ENCODE data around the gene SLC39A1. TPM values are rescaled to one million over a fixed set of nuclear protein-coding genes. Genes with fewer than 3 reads are reported as not detected.
"Not testable (repeated sequence)": the region's sequence is repeated elsewhere in the genome, so short reads cannot be mapped to it uniquely, and the experiment has no call there.

The SLC39A1 gene
- total RNA-seq, 2 donors from 2014 or later, result 76.5 to 79.5 TPM

DNA sequence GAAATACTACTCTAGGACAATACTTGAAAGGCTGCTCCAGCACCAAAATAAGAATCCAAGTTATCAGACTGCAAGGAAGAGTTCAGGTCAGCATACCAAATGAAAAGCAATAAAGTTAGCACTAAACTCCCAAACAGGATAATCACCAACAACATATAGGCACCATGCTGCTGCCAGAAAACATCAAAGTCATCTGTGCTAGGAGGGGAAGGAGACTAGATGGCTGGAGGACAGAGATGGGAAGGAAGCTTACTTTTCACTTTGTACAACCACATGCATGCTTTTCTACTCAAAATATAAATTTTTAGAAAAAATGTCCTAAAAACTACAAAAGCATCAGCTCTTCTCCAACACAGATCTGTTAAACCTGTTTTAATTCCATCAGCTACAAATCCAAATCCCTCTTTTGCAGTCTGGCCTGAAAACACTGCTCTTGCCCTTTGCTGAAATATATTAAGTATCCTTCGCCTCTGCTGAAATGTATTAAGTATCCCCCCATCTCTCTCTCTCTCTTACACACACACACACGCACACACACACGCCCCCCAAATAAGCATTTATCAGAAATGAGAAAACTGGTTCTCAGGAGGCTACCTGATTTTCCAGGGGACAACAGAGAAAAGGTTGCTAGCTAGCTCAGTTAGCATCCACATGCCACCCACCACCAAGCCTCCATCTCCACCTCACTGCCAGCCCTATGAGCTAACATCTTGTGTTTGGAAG, 42.1 kb downstream of the SLC39A1 start:
- intact Hi-C loops (cut with DNase I), result loop anchor here in 1 of 2 donors (5.0 kb wide), 1 partner anchor 34 kb away; no protein-coding TSS in a partner anchor
- no peak for DNase-seq (ENCODE audit: low spot score)

DNA sequence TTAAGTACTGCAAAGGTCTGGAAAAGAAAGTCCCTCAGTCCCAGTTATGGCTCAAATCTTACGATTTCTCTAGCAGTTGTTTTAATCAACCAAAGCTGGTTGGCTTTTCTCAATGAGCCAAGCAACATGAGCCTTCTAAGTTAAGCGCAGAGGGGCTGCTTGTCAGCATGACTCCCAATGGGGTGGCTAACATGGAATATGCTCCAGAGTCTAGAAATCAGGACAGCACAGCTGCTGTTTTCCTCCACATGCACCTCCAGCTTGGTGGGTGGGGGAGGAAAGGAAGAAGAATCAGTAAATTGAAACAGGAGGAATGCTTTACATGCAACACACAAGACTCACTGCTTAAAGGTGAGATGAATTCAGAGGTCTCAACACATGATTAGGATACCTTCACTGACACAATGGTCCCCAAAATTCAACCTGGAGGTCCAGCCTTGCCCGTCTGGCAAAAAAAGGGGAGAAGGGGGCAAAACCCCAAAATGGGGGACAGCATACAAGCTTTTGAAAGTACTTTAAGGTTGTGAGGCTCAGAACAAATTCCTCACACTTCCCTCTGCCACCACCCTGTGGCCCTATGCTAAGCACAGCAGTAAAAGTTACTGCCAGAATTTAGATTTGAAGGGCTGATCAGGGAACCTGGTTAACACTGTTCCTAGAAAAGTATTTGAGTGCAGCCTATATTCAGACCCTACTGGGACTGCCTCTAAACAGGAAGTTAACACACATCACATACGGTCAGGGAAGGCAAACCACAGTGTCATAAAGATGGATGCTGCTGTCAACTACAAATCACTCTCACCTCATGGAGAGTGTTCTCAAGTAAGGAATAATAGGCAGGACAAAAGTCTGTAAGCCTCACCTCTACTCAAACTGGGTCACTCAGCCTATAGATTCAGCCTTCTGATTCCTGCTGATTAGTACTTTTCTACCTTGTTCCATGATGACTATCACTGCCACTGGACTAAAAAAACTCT, 43.2 kb downstream of the SLC39A1 start:
- intact Hi-C loops (cut with DNase I), result loop anchor here in 1 of 2 donors (5.0 kb wide), 1 partner anchor 33 kb away; no protein-coding TSS in a partner anchor
- no peak for DNase-seq (ENCODE audit: low spot score)

DNA sequence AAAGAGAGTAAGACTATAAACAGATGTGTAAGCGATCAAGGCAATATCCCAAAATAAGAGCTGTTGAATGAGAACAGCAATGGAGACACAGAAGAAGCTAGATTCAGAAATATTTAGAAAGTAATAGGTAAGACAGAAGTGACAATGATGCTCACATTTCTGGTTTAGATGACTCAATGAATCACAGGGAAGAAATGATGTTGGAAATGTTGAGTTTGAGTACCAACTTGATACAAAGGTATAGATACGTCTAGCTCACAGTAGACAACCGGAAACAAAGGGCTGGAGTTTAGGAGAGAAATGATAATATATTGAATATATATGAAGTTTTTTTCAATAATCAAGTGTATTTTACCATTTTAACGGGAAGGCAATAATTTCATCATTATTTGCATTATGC, 47.0 kb downstream of the SLC39A1 start:
- DNase-seq (ENCODE audit: low spot score), result no peak
- intact Hi-C loops (cut with DNase I), result no loop called here

DNA sequence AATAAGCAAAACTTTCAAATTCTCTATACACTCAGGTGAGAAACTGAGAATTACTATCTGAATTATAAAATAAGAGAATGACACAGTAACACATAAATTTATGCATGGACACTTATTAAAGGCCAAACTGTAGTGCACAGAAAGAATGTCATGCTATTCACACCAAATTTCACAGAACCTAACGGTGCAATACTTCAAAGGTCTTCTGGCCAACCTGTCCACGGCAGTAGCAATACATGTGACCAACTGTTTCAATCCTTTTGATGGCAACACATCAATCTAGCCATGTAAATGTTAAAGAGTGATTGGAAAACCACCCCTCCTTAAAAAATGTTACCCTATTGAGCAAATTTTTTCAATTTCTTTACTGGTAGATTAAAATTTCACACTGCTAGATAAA, 51.0 kb downstream of the SLC39A1 start:
- intact Hi-C loops (cut with DNase I), result no loop called here

DNA sequence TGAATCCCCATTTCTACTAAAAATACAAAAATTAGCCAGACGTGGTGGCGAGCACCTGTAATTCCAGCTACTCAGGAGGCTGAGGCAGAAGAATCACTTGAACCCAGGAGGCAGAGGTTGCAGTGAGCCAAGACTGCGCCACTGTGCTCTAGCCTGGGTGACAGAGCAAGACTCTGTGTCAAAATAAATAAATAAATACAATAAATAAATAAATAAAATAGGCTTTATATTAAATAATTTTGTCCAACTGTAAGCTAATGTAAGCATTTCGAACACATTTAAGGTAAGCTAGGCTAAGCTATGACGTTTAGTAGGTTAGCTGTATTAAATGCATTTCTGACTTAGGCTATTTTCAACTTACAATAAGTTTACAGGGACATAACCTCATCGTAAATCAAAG, 52.8 kb downstream of the SLC39A1 start:
- intact Hi-C loops (cut with DNase I); DNase-seq (ENCODE audit: low spot score): not testable (repeated sequence)

More for the DNA sequence above, 51.0 kb downstream of the SLC39A1 start:
- no peak for DNase-seq (ENCODE audit: low spot score)

Small RNAs within 50 kb of the gene (microRNA-seq; reads per million reads assigned to microRNA genes)
- 0.65 to 0.78 reads per million in 2 donors for gene MIR6737 (ENCODE audit: borderline microRNAs expressed in 2 of 2)

Other genes starting within 250 kb of the SLC39A1 start
- 10 to 100 TPM; 41.4 to 49.0 TPM for gene INTS3, start 235.5 kb downstream of the SLC39A1 start, total RNA-seq
- gene SLC27A3, start 188.1 kb downstream of the SLC39A1 start, total RNA-seq, result 10 to 100 TPM; 60.5 to 64.5 TPM
- 10 to 100 TPM; 33.5 to 43.5 TPM for gene GATAD2B, start 40.6 kb downstream of the SLC39A1 start, total RNA-seq
- 10 to 100 TPM; 41.7 to 47.5 TPM for gene DENND4B, start 16.8 kb downstream of the SLC39A1 start, total RNA-seq
- gene CRTC2, start 4.9 kb downstream of the SLC39A1 start, total RNA-seq, result 10 to 100 TPM; 26.6 to 31.0 TPM
- 1 to 10 TPM; 3.2 to 5.3 TPM for gene CREB3L4, start 4.4 kb upstream of the SLC39A1 start, total RNA-seq
- 10 to 100 TPM; 77.5 to 78.2 TPM for gene JTB, start 14.1 kb upstream of the SLC39A1 start, total RNA-seq
- gene RAB13, start 22.8 kb upstream of the SLC39A1 start, total RNA-seq, result 100 to 1,000 TPM; 144 to 149 TPM
- gene RPS27, start 27.2 kb upstream of the SLC39A1 start, total RNA-seq, result 1,000 to 10,000 TPM; 1,661 to 1,802 TPM
- gene NUP210L, start 191.5 kb upstream of the SLC39A1 start, total RNA-seq, result under 1 TPM; 0.05 to 0.14 TPM
- gene TPM3, start 228.6 kb upstream of the SLC39A1 start, total RNA-seq, result 100 to 1,000 TPM; 177 to 189 TPM
- gene CFAP141, start 242.8 kb upstream of the SLC39A1 start, total RNA-seq, result not detected